ENCODE data around the gene RAPGEF5. TPM values are rescaled to one million over a fixed set of nuclear protein-coding genes. Genes with fewer than 3 reads are reported as not detected.

The RAPGEF5 gene
- total RNA-seq, 2 experiments from 2014 or later, result 0.66 to 0.99 TPM

GRCh38 chr7:22201186-22201880 is 155.6 kb downstream of the RAPGEF5 start:
- CTCF ChIA-PET, result interaction anchor here (0.8 to 0.9 kb wide), 2 partner anchors 12 to 62 kb away, joined by 3 to 5 read pairs; no protein-coding TSS in a partner anchor
- H3K27me3 Mint-ChIP-seq, result peaks cover 21% of the 10 kb centered on the region
- no peak overlapping the region for H3K4me3 Mint-ChIP-seq
- no peaks in the 10 kb centered on the region for H3K9me3 Mint-ChIP-seq (ENCODE audit: low read depth)
- DNase-seq (no peak), ATAC-seq (no peak)
- H3K27ac Mint-ChIP-seq, result no peak overlapping the region
- H3K36me3 Mint-ChIP-seq, result peaks cover 1% of the 10 kb centered on the region
- H3K4me1 Mint-ChIP-seq, result no peaks in the 10 kb centered on the region

DNA sequence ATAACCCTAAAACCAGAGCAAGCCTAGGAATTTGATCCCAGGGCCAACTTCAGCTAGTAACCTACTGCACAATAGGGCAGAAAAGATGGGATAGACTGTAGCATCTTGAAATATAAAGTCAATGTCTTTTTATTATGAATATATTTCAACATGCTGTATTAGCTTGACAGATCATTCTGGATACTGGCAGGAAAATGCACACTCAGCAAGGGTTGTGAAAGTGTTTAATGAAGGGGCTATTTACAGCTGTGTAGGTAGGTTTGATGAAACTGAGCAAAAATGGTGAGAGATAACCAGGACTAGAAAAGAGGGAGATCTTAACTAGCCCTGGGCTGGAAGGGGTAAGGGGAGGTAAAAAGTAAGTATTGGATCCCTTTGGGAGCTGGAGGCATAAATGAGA is 156.2 kb downstream of the RAPGEF5 start:
- CTCF ChIA-PET, result interaction anchor here (0.8 kb wide), 1 partner anchor 61 kb away, joined by 3 read pairs; no protein-coding TSS in a partner anchor
- H3K36me3 Mint-ChIP-seq, result peaks cover 1% of the 10 kb centered on the region
- H3K4me3 Mint-ChIP-seq, result no peak overlapping the region
- H3K9me3 Mint-ChIP-seq (ENCODE audit: low read depth), result no peaks in the 10 kb centered on the region
- no peak for ATAC-seq
- peaks cover 21% of the 10 kb centered on the region for H3K27me3 Mint-ChIP-seq
- H3K4me1 Mint-ChIP-seq, result no peaks in the 10 kb centered on the region
- no peak overlapping the region for H3K27ac Mint-ChIP-seq
- DNase-seq, result no peak

DNA sequence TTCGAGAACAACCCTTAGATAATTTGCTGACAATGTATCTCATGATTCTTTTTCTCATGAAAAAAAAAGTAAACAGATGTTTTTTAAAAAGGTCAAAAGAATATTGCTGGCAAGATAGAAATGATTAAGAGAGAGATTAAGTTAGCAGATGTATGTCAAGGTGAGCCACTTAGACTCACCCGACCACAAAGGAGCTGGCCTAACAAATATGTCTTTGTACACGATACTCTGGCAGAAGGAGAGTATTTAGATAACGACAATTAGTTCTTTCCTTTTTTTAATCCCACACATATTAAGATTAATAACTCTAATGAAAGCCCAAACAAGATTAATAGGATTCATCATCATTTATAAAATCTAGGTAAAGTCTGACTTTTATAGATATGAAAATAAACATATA is 156.7 kb downstream of the RAPGEF5 start:
- no peak overlapping the region for H3K27ac Mint-ChIP-seq
- CTCF ChIA-PET, result interaction anchor here (0.8 kb wide), 1 partner anchor 60 kb away, joined by 3 read pairs; no protein-coding TSS in a partner anchor
- H3K9me3 Mint-ChIP-seq (ENCODE audit: low read depth), result no peaks in the 10 kb centered on the region
- ATAC-seq (no peak), DNase-seq (no peak)
- H3K4me3 Mint-ChIP-seq, result no peak overlapping the region
- H3K27me3 Mint-ChIP-seq, result peaks cover 23% of the 10 kb centered on the region
- no peaks in the 10 kb centered on the region for H3K4me1 Mint-ChIP-seq
- peaks cover 1% of the 10 kb centered on the region for H3K36me3 Mint-ChIP-seq

GRCh38 chr7:22197376-22197775 is 159.6 kb downstream of the RAPGEF5 start:
- no peak for DNase-seq
- H3K4me1 Mint-ChIP-seq, result no peaks in the 10 kb centered on the region
- H3K27ac Mint-ChIP-seq, result no peak overlapping the region
- no peak overlapping the region for H3K4me3 Mint-ChIP-seq
- H3K36me3 Mint-ChIP-seq, result peaks cover 1% of the 10 kb centered on the region
- H3K9me3 Mint-ChIP-seq (ENCODE audit: low read depth), result no peaks in the 10 kb centered on the region
- no peak for ATAC-seq
- H3K27me3 Mint-ChIP-seq, result peaks cover 27% of the 10 kb centered on the region
- CTCF ChIA-PET, result no interaction called here

GRCh38 chr7:22196429-22196828 is 160.5 kb downstream of the RAPGEF5 start:
- no peak for ATAC-seq
- H3K27me3 Mint-ChIP-seq, result peaks cover 30% of the 10 kb centered on the region
- H3K9me3 Mint-ChIP-seq (ENCODE audit: low read depth), result no peaks in the 10 kb centered on the region
- DNase-seq, result no peak
- CTCF ChIA-PET, result no interaction called here
- H3K4me1 Mint-ChIP-seq, result no peaks in the 10 kb centered on the region
- no peak overlapping the region for H3K4me3 Mint-ChIP-seq
- no peak overlapping the region for H3K27ac Mint-ChIP-seq
- H3K36me3 Mint-ChIP-seq, result peaks cover 1% of the 10 kb centered on the region

DNA sequence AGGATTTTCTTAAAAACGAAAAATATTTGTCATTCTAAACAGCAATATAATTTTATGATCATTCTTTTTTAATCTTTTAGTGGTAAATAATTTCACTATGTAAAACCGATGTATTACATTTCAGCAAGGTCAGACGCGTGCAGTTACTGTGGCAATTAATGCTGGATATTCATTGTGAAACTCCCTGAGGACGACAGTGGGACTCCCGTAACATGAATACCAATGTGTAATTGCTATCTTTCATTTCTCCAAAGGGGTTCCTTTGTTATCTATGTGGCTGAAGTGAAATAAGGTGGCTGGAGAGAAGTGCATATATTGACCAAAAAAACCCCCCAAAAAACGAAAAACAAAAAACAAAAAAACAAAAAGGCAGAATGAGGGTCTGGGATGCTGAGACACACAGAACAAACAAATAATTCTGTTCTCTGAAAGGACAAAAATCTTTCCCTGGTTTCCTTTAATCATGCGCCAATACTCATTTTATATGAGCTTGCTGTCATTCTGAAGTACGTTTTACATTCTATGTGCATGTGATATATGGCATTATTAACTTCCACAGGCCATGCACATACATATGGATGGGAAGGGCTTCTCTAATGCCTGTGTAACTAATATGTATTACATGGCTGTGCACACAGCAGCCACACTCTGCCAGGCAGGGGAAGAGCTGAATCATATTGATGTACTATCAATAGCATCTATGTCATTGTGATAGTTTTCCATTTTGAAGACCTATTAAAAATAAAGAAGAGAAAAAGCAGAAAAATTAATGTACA is 161.4 kb downstream of the RAPGEF5 start:
- Mint-ChIP-seq H3K36me3 (no peaks in the 10 kb centered on the region), H3K9me3 (ENCODE audit: low read depth) (no peaks in the 10 kb centered on the region), H3K27ac (no peak overlapping the region), H3K4me1 (no peaks in the 10 kb centered on the region), H3K27me3 (peaks cover 25% of the 10 kb centered on the region), H3K4me3 (no peak overlapping the region)
- no peak for DNase-seq
- CTCF ChIA-PET, result interaction anchor here (0.5 kb wide), 1 partner anchor 1157 kb away, joined by 4 read pairs; no protein-coding TSS in a partner anchor
- no peak for ATAC-seq

DNA sequence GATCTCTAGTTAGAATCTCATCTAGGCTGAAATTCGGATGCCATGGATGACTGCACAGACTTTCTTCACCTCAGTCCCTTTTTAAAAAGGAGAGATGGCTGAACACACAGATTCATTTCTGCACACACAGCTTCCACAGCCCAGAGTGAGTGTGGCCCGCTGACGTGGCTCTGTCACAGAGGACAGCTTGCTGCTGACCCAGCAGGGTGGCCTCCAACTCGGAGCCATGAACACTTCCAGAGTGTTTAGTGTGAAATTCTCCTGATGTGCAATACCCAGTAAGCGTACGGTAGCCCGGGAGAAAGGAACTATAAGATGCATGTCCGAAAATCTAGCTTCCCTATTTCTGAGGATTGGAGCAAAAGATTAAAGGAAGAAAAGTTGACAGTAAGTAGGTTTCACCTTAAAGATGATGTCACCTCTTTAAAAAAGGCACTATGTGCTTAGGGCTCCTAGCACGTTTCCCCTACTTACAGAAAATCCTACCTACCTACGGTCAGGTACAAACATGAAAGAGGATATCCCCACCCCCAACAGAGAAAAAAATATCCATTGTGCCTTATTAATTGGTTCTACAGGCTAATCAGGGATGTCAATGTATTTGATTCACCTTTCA is 162.2 kb downstream of the RAPGEF5 start:
- H3K27me3 Mint-ChIP-seq, result peaks cover 23% of the 10 kb centered on the region
- no peak for DNase-seq
- CTCF ChIA-PET, result no interaction called here
- H3K27ac Mint-ChIP-seq, result no peak overlapping the region
- no peak for ATAC-seq
- H3K9me3 Mint-ChIP-seq (ENCODE audit: low read depth), result no peaks in the 10 kb centered on the region
- no peak overlapping the region for H3K4me3 Mint-ChIP-seq
- no peaks in the 10 kb centered on the region for H3K4me1 Mint-ChIP-seq
- no peaks in the 10 kb centered on the region for H3K36me3 Mint-ChIP-seq

DNA sequence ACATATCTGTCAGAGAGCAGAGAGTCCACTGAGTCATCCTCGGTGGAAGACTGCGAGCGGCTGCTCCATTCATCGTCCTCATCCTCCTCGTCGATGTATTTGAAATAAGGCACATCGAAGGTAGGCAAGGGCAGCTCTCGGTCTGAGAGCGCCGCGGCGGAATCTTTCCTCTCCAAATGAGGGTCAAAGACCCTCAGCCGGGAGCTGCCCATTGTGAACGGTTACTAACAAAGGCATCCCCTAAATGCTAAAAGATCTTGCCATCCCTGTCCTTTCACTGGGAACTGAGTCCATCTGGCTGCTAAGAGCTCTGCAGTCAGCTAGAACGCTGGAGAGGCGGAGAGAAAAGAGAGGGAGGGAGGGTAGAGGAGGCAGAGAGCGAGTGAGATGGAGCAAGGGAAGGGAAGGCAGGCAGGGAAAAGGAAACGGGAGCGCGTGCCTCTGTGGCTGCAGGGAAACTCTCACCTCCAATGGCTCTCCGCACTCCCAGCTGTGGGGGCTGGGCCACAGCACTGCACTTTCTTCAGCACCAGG is 163.4 kb downstream of the RAPGEF5 start:
- H3K4me1 Mint-ChIP-seq, result no peaks in the 10 kb centered on the region
- no peaks in the 10 kb centered on the region for H3K36me3 Mint-ChIP-seq
- no peak overlapping the region for H3K27ac Mint-ChIP-seq
- H3K9me3 Mint-ChIP-seq (ENCODE audit: low read depth), result no peaks in the 10 kb centered on the region
- CTCF ChIA-PET, result no interaction called here
- ATAC-seq (no peak), DNase-seq (no peak)
- peaks cover 26% of the 10 kb centered on the region for H3K27me3 Mint-ChIP-seq
- no peak overlapping the region for H3K4me3 Mint-ChIP-seq

- H3K4me1 Mint-ChIP-seq, result no peaks in the 10 kb centered on the region
- no peak overlapping the region for H3K4me3 Mint-ChIP-seq
- ATAC-seq (no peak), DNase-seq (no peak)
- CTCF ChIA-PET, result no interaction called here
- peaks cover 26% of the 10 kb centered on the region for H3K27me3 Mint-ChIP-seq
- H3K27ac Mint-ChIP-seq, result no peak overlapping the region
- H3K9me3 Mint-ChIP-seq (ENCODE audit: low read depth), result no peaks in the 10 kb centered on the region
- H3K36me3 Mint-ChIP-seq, result no peaks in the 10 kb centered on the region
Observed at GRCh38 chr7:22192801-22193200, 164.2 kb downstream of the RAPGEF5 start.

DNA sequence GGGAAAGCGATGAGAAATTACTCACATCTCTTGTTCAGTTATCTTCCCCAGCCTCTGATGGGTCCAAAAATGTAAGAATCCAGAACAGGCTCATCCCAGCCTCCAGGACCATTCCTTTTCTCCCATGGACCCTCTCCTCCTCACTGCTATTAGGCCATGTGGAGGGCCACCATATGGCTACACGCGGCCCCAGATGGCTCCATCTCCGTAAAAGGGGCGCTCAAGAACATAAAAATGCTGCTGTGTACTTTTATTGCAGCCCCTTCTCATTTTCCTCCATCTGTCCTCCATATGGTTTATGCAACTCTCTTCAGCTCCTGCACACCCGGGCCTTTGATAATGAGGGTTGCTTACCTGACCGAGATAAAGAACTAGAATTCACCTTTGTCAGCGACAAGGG is 166.2 kb downstream of the RAPGEF5 start:
- Mint-ChIP-seq H3K9me3 (ENCODE audit: low read depth) (no peaks in the 10 kb centered on the region), H3K27me3 (peaks cover 29% of the 10 kb centered on the region), H3K27ac (no peak overlapping the region), H3K36me3 (peaks cover 2% of the 10 kb centered on the region), H3K4me1 (no peaks in the 10 kb centered on the region), H3K4me3 (no peak overlapping the region)
- ATAC-seq, result no peak
- no peak for DNase-seq
- CTCF ChIA-PET, result no interaction called here

DNA sequence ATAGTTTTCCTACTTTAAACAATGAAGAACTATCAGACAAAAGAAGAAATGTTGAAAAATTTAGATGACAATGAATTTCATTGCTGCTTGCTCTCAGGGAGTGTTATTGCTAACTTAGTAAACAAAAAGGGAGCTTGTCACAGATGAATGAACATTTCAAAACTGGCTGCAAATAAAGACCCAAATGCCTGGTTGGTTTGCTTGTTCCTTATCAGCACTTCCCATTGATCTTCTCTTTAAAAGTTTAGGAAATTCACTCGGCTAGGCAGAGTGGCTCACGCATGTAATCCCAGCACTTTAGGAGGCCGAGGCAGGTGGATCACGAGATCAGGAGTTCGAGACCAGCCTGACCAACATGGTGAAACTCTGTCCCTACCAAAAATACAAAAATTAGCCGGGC is 167.2 kb downstream of the RAPGEF5 start:
- no peaks in the 10 kb centered on the region for H3K4me1 Mint-ChIP-seq
- peaks cover 2% of the 10 kb centered on the region for H3K36me3 Mint-ChIP-seq
- H3K27me3 Mint-ChIP-seq, result peaks cover 30% of the 10 kb centered on the region
- no peak for DNase-seq
- H3K9me3 Mint-ChIP-seq (ENCODE audit: low read depth), result no peaks in the 10 kb centered on the region
- CTCF ChIA-PET, result interaction anchor here (1.4 kb wide), 2 partner anchors 12 to 80 kb away, joined by 4 to 5 read pairs; no protein-coding TSS in a partner anchor
- H3K4me3 Mint-ChIP-seq, result no peak overlapping the region
- H3K27ac Mint-ChIP-seq, result no peak overlapping the region
- no peak for ATAC-seq

DNA sequence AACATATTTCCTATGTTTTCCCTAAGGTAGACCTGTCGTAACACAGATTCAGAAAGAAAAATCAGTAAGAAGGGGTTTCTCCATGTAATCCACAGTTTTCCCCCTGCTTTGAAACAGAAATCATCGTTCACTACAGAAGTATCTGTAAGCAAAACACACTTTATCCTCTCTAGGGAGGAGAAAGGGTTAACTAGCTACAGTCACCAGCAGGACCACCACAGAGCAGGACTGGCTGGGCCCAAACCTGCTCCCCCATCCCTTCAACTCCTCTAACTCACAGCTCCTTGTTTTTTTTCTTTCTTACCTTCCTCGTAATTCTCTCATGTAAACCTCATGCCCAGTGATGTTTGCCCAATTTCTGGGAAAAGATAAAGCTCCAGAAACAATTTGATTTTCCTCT is 167.7 kb downstream of the RAPGEF5 start:
- Mint-ChIP-seq H3K36me3 (peaks cover 2% of the 10 kb centered on the region), H3K27ac (no peak overlapping the region), H3K27me3 (peaks cover 30% of the 10 kb centered on the region), H3K4me1 (peaks cover 3% of the 10 kb centered on the region), H3K9me3 (ENCODE audit: low read depth) (no peaks in the 10 kb centered on the region), H3K4me3 (no peak overlapping the region)
- CTCF ChIA-PET, result interaction anchor here (0.7 to 1.4 kb wide), 3 partner anchors 12 to 238 kb away, joined by 4 to 5 read pairs (median 4); no protein-coding TSS in a partner anchor
- DNase-seq (no peak), ATAC-seq (no peak)

DNA sequence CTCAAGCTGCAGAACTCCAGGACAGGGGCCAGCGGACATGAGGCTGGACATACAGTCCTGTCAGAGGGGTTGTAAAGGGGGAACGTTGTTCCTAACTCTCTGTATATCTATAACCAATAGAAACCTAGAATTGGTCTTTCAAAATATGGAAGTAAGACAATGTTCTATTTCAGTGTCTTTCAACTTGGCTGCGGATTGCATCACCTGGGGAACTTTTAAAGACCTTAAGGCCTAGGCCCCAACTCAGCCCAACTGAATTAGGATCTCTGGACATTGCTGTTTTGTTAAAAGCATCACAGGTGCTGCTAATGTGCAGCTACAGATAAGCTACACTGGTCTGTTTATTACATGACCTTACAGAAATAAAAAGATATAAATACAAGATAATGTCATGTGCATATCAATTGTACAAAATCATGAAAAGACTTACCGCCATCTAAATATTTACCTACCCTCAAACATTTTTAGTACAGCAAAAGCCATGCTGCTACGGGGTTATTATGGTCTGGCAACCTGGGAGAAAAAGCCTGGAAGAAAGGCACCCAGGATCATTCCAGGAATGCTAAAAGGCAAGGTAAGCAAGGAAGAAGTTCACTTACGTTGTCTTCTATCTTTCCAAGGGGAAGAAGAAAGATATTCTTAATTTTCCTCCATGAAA is 169.1 kb downstream of the RAPGEF5 start:
- no peak for ATAC-seq
- H3K27ac Mint-ChIP-seq, result no peak overlapping the region
- no peak overlapping the region for H3K4me3 Mint-ChIP-seq
- no peaks in the 10 kb centered on the region for H3K9me3 Mint-ChIP-seq (ENCODE audit: low read depth)
- peaks cover 2% of the 10 kb centered on the region for H3K36me3 Mint-ChIP-seq
- CTCF ChIA-PET, result no interaction called here
- peaks cover 11% of the 10 kb centered on the region for H3K4me1 Mint-ChIP-seq
- DNase-seq, result no peak
- H3K27me3 Mint-ChIP-seq, result peaks cover 26% of the 10 kb centered on the region

All from activated CD8-positive, alpha-beta memory T cell treated with anti-CD3 and anti-CD28 coated beads, Interleukin-2, amount 10 ng/mL, durations not matched to agents 7 days and 5 days (primary cell).